Measurements from ENCODE around the gene CMA1. TPM values are rescaled to one million over a fixed set of nuclear protein-coding genes. Genes with fewer than 3 reads are reported as not detected.

The CMA1 gene
- total and polyA plus RNA-seq, 2 experiments from 2014 or later = not detected

DNA sequence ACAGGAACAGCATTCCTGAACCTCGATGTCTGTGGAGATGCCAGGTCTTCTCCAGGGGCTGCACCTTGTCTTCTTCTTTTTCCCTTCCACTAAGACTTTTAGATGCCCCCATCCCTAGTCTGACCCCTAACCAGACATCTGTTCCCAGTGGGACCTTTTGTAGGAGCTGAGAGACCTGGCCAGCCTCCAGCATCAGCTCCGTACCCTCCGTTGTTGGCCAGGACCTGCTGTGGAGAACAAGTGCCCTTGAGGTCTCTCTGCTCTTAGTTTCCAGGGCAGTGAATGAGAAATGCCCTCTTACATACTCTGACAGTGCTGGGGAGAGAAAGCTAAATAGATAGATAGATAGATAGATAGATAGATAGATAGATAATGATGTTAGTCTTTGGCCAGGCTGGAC lies 48.7 kb downstream of the CMA1 start:
- Histone ChIP-seq H2AFZ (no peak overlapping the region), H3K4me2 (no peak overlapping the region), H3K27ac (ENCODE audit: low read depth) (no peak overlapping the region), H3K9me2 (ENCODE audit: insufficient read depth) (peaks cover 5% of the 10 kb centered on the region; the same call in 1 of the 2 replicates), H4K20me1 (replicated peaks; ENCODE audit: insufficient read depth) (no peaks in the 10 kb centered on the region), H3K79me2 (replicated peaks; ENCODE audit: insufficient read depth) (no peaks in the 10 kb centered on the region), H3K4me1 (ENCODE audit: insufficient read depth) (no peaks in the 10 kb centered on the region), H3K4me3 (no peak overlapping the region), H3F3A (replicated peaks; ENCODE audit: low read depth) (no peaks in the 10 kb centered on the region), H3K27me3 (ENCODE audit: insufficient read depth) (no peaks in the 10 kb centered on the region), H3K36me3 (ENCODE audit: insufficient read depth) (peaks cover 9% of the 10 kb centered on the region)
- Mint-ChIP-seq H3K27ac (no peak overlapping the region), H3K27me3 (ENCODE audit: insufficient read depth, low read depth, poor library complexity) (no peaks in the 10 kb centered on the region), H3K4me3 (no peak overlapping the region), H3K4me1 (peaks cover 3% of the 10 kb centered on the region; the same call in 1 of the 3 replicates), H3K9me3 (peaks cover 10% of the 10 kb centered on the region), H3K36me3 (ENCODE audit: low read depth) (peaks cover 9% of the 10 kb centered on the region)
- TF ChIP-seq STAT1 (IDR thresholded peaks at IDR 0.05; ENCODE audit: unreplicated experiment) = no peak
- TF ChIP-seq POLR2AphosphoS5 (IDR thresholded peaks at IDR 0.05; ENCODE audit: low read depth) = no peak
- TF ChIP-seq, protein P1, sequence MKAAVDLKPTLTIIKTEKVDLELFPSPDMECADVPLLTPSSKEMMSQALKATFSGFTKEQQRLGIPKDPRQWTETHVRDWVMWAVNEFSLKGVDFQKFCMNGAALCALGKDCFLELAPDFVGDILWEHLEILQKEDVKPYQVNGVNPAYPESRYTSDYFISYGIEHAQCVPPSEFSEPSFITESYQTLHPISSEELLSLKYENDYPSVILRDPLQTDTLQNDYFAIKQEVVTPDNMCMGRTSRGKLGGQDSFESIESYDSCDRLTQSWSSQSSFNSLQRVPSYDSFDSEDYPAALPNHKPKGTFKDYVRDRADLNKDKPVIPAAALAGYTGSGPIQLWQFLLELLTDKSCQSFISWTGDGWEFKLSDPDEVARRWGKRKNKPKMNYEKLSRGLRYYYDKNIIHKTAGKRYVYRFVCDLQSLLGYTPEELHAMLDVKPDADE (IDR thresholded peaks at IDR 0.05) = no peak
- TF ChIP-seq, protein P2, sequence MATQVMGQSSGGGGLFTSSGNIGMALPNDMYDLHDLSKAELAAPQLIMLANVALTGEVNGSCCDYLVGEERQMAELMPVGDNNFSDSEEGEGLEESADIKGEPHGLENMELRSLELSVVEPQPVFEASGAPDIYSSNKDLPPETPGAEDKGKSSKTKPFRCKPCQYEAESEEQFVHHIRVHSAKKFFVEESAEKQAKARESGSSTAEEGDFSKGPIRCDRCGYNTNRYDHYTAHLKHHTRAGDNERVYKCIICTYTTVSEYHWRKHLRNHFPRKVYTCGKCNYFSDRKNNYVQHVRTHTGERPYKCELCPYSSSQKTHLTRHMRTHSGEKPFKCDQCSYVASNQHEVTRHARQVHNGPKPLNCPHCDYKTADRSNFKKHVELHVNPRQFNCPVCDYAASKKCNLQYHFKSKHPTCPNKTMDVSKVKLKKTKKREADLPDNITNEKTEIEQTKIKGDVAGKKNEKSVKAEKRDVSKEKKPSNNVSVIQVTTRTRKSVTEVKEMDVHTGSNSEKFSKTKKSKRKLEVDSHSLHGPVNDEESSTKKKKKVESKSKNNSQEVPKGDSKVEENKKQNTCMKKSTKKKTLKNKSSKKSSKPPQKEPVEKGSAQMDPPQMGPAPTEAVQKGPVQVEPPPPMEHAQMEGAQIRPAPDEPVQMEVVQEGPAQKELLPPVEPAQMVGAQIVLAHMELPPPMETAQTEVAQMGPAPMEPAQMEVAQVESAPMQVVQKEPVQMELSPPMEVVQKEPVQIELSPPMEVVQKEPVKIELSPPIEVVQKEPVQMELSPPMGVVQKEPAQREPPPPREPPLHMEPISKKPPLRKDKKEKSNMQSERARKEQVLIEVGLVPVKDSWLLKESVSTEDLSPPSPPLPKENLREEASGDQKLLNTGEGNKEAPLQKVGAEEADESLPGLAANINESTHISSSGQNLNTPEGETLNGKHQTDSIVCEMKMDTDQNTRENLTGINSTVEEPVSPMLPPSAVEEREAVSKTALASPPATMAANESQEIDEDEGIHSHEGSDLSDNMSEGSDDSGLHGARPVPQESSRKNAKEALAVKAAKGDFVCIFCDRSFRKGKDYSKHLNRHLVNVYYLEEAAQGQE (IDR thresholded peaks at IDR 0.05; ENCODE audit: unreplicated experiment) = no peak
- TF ChIP-seq, protein P3, sequence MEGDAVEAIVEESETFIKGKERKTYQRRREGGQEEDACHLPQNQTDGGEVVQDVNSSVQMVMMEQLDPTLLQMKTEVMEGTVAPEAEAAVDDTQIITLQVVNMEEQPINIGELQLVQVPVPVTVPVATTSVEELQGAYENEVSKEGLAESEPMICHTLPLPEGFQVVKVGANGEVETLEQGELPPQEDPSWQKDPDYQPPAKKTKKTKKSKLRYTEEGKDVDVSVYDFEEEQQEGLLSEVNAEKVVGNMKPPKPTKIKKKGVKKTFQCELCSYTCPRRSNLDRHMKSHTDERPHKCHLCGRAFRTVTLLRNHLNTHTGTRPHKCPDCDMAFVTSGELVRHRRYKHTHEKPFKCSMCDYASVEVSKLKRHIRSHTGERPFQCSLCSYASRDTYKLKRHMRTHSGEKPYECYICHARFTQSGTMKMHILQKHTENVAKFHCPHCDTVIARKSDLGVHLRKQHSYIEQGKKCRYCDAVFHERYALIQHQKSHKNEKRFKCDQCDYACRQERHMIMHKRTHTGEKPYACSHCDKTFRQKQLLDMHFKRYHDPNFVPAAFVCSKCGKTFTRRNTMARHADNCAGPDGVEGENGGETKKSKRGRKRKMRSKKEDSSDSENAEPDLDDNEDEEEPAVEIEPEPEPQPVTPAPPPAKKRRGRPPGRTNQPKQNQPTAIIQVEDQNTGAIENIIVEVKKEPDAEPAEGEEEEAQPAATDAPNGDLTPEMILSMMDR (conservative IDR thresholded peaks at IDR 0.05; ENCODE audit: low read depth in 2 of 2) = no peak
- no peak for TF ChIP-seq EZH2 (IDR thresholded peaks at IDR 0.05; ENCODE audit: low read depth, unreplicated experiment)
- no peak for TF ChIP-seq CREB1 (CRISPR knock-in tag; IDR thresholded peaks at IDR 0.05; ENCODE audit: low read depth)
- TF ChIP-seq ZNF331 (CRISPR knock-in tag; IDR thresholded peaks at IDR 0.05; ENCODE audit: low read depth) = no peak
- no peak for TF ChIP-seq JUNB (IDR thresholded peaks at IDR 0.05; ENCODE audit: unreplicated experiment)
- TF ChIP-seq, protein P4, sequence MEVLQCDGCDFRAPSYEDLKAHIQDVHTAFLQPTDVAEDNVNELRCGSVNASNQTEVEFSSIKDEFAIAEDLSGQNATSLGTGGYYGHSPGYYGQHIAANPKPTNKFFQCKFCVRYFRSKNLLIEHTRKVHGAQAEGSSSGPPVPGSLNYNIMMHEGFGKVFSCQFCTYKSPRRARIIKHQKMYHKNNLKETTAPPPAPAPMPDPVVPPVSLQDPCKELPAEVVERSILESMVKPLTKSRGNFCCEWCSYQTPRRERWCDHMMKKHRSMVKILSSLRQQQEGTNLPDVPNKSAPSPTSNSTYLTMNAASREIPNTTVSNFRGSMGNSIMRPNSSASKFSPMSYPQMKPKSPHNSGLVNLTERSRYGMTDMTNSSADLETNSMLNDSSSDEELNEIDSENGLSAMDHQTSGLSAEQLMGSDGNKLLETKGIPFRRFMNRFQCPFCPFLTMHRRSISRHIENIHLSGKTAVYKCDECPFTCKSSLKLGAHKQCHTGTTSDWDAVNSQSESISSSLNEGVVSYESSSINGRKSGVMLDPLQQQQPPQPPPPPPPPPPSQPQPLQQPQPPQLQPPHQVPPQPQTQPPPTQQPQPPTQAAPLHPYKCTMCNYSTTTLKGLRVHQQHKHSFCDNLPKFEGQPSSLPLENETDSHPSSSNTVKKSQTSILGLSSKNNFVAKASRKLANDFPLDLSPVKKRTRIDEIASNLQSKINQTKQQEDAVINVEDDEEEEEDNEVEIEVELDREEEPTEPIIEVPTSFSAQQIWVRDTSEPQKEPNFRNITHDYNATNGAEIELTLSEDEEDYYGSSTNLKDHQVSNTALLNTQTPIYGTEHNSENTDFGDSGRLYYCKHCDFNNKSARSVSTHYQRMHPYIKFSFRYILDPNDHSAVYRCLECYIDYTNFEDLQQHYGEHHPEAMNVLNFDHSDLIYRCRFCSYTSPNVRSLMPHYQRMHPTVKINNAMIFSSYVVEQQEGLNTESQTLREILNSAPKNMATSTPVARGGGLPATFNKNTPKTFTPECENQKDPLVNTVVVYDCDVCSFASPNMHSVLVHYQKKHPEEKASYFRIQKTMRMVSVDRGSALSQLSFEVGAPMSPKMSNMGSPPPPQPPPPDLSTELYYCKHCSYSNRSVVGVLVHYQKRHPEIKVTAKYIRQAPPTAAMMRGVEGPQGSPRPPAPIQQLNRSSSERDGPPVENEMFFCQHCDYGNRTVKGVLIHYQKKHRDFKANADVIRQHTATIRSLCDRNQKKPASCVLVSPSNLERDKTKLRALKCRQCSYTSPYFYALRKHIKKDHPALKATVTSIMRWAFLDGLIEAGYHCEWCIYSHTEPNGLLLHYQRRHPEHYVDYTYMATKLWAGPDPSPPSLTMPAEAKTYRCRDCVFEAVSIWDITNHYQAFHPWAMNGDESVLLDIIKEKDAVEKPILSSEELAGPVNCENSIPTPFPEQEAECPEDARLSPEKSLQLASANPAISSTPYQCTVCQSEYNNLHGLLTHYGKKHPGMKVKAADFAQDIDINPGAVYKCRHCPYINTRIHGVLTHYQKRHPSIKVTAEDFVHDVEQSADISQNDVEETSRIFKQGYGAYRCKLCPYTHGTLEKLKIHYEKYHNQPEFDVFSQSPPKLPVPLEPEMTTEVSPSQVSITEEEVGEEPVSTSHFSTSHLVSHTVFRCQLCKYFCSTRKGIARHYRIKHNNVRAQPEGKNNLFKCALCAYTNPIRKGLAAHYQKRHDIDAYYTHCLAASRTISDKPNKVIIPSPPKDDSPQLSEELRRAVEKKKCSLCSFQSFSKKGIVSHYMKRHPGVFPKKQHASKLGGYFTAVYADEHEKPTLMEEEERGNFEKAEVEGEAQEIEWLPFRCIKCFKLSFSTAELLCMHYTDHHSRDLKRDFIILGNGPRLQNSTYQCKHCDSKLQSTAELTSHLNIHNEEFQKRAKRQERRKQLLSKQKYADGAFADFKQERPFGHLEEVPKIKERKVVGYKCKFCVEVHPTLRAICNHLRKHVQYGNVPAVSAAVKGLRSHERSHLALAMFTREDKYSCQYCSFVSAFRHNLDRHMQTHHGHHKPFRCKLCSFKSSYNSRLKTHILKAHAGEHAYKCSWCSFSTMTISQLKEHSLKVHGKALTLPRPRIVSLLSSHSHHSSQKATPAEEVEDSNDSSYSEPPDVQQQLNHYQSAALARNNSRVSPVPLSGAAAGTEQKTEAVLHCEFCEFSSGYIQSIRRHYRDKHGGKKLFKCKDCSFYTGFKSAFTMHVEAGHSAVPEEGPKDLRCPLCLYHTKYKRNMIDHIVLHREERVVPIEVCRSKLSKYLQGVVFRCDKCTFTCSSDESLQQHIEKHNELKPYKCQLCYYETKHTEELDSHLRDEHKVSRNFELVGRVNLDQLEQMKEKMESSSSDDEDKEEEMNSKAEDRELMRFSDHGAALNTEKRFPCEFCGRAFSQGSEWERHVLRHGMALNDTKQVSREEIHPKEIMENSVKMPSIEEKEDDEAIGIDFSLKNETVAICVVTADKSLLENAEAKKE (CRISPR knock-in tag; IDR thresholded peaks at IDR 0.05) = no peak
- no peak for TF ChIP-seq EZH2phosphoT487 (IDR thresholded peaks at IDR 0.05; ENCODE audit: unreplicated experiment)
- no peak for TF ChIP-seq ZNF114 (CRISPR knock-in tag; IDR thresholded peaks at IDR 0.05)
- no peak for TF ChIP-seq NANOG (IDR thresholded peaks at IDR 0.05; ENCODE audit: borderline replicate concordance)
- no peak for DNase-seq (ENCODE audit: low spot score)
- no peak for ATAC-seq

Measured in GM23338 (cell line).